ENCODE results near the gene ARL5B. TPM values are rescaled to one million over a fixed set of nuclear protein-coding genes. Genes with fewer than 3 reads are reported as not detected.

Gene ARL5B
- total and polyA plus RNA-seq, 9 of the 15 experiments (the other 6 are each of a cell fraction or from before 2014, with no cell fraction given), result 4.1 to 22.2 (median 15.1) TPM

DNA sequence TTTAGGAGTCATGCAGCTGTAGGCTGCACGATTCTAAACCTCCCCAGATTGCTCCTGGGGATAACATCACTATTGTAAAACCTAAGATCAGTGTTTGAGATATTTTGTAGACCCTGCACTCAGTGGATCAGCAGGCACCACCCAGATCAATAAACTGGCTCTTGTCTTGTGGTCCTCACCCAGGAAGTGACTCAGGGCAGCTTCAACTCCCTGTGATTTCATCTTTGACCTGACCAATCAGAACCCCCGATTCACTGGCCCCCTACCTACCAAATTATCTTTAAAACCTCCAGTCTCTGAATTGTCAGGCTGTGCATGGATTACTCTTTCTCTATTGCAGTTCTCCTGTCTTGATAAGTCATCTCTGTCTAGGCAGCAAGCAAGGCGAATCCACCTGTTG, 25.7 kb downstream of the ARL5B start (continued):
- TF ChIP-seq, protein P1, sequence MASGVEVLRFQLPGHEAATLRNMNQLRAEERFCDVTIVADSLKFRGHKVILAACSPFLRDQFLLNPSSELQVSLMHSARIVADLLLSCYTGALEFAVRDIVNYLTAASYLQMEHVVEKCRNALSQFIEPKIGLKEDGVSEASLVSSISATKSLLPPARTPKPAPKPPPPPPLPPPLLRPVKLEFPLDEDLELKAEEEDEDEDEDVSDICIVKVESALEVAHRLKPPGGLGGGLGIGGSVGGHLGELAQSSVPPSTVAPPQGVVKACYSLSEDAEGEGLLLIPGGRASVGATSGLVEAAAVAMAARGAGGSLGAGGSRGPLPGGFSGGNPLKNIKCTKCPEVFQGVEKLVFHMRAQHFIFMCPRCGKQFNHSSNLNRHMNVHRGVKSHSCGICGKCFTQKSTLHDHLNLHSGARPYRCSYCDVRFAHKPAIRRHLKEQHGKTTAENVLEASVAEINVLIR (CRISPR knock-in tag; IDR thresholded peaks at IDR 0.05), result no peak
- no peak for TF ChIP-seq CBX8 (IDR thresholded peaks at IDR 0.05; ENCODE audit: borderline replicate concordance, extremely low read depth, low read depth, low read length, poor library complexity, severe bottlenecking)
- TF ChIP-seq AFF1 (IDR thresholded peaks at IDR 0.05; ENCODE audit: low read depth in 1 of 2, partially characterized antibody in 2 of 2), result no peak
- TF ChIP-seq RBM39 (optimal IDR thresholded peaks at IDR 0.05; ENCODE audit: low read depth, low read length), result no peak
- no peak for TF ChIP-seq SRSF7 (optimal IDR thresholded peaks at IDR 0.05; ENCODE audit: low read depth, low read length)
- no peak for TF ChIP-seq MLX (CRISPR knock-in tag; conservative IDR thresholded peaks at IDR 0.05)
- TF ChIP-seq, protein P2, sequence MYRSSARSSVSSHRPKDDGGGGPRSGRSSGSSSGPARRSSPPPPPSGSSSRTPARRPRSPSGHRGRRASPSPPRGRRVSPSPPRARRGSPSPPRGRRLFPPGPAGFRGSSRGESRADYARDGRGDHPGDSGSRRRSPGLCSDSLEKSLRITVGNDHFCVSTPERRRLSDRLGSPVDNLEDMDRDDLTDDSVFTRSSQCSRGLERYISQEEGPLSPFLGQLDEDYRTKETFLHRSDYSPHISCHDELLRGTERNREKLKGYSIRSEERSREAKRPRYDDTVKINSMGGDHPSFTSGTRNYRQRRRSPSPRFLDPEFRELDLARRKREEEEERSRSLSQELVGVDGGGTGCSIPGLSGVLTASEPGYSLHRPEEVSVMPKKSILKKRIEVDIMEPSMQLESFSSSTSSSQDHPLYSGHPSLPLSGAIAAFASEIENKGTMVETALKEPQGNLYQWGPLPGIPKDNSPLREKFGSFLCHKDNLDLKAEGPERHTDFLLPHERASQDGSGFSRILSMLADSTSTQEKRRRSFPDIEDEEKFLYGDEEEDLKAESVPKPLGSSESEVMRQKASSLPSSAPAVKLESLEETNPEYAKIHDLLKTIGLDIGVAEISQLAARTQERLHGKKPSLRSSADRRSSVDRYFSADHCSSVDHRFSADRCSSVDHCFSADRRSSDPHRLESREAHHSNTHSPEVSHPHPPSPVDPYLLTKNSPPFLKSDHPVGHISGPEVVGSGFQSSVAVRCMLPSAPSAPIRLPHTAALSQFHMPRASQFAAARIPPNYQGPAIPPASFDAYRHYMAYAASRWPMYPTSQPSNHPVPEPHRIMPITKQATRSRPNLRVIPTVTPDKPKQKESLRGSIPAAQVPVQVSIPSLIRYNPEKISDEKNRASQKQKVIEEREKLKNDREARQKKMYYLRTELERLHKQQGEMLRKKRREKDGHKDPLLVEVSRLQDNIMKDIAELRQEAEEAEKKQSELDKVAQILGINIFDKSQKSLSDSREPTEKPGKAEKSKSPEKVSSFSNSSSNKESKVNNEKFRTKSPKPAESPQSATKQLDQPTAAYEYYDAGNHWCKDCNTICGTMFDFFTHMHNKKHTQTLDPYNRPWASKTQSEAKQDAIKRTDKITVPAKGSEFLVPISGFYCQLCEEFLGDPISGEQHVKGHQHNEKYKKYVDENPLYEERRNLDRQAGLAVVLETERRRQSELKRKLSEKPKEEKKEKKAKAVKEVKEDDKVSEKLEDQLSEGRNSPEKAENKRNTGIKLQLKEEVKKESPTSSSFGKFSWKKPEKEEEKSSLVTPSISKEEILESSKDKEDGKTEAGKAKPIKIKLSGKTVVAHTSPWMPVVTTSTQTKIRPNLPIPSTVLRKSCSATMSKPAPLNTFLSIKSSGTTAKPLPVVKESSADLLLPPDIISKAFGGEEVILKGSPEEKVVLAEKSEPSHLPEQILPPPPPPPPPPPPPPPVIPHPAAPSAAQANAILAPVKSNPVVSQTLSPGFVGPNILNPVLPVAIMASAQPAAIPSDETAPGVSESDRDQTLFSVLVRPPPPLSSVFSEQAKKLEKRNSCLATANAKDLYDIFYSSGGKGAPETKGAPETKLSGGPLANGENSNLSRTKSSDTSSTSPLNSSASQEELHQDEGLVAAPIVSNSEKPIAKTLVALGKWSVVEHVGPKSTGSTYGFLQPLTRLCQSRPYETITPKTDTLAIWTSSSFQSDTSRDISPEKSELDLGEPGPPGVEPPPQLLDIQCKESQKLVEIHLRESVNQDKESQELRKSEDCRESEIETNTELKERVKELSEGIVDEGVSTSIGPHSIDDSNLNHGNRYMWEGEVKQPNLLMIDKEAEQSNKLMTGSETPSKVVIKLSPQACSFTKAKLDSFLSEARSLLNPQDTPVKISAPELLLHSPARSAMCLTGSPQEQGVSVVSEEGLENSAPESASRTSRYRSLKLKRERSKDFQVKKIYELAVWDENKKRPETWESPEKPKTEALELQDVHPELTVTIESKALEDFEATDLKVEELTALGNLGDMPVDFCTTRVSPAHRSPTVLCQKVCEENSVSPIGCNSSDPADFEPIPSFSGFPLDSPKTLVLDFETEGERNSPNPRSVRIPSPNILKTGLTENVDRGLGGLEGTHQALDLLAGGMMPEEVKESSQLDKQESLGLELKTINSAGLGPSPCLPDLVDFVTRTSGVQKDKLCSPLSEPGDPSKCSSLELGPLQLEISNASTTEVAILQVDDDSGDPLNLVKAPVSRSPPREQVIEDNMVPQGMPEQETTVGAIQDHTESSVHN (IDR thresholded peaks at IDR 0.05; ENCODE audit: borderline replicate concordance in 1 of 2, low read depth in 1 of 2), result no peak
- TF ChIP-seq NFE2L1 (tag; IDR thresholded peaks at IDR 0.05; ENCODE audit: borderline replicate concordance, low read depth), result no peak
- TF ChIP-seq GTF2F1 (IDR thresholded peaks at IDR 0.05; ENCODE audit: low read depth, low read length), result no peak
- no peak for TF ChIP-seq ZNF766 (CRISPR knock-in tag; conservative IDR thresholded peaks at IDR 0.05)
